Measurements from ENCODE around the gene MAPK9.

DNA sequence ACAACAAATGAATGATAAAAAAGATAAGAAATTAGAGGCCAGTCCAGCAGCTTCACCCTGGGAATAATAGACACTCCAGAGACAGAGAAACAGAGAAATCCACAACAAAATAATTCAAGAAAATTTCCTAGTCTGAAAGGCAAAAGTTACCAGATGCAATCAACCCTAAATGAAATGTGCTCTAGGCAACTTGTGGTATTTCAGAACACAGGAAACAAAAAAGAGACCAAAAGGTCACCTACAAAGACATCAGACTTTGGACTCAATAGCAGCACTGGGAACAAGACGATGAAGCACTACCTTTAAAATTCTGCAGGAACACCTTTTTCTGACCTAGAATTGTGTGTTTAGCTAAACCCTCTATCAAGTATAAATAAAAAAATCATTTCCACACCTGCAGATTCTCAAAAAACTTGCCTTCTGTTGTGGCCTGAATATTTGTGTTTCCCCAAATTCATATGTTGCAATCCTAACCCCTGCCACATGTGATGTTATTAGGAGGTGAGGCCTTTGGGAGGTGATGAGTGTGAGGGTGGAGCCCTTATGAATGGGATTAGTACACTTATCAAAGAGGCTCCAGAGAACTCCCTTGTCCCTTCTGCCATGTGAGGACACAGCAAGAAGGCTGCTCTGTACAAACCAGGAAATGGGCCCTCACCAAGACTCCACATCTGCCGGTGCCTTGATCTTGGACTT lies 5.9 kb upstream of the MAPK9 start:
- TF ChIP-seq, protein P1, sequence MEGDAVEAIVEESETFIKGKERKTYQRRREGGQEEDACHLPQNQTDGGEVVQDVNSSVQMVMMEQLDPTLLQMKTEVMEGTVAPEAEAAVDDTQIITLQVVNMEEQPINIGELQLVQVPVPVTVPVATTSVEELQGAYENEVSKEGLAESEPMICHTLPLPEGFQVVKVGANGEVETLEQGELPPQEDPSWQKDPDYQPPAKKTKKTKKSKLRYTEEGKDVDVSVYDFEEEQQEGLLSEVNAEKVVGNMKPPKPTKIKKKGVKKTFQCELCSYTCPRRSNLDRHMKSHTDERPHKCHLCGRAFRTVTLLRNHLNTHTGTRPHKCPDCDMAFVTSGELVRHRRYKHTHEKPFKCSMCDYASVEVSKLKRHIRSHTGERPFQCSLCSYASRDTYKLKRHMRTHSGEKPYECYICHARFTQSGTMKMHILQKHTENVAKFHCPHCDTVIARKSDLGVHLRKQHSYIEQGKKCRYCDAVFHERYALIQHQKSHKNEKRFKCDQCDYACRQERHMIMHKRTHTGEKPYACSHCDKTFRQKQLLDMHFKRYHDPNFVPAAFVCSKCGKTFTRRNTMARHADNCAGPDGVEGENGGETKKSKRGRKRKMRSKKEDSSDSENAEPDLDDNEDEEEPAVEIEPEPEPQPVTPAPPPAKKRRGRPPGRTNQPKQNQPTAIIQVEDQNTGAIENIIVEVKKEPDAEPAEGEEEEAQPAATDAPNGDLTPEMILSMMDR (IDR thresholded peaks at IDR 0.05) = no peak
- TF ChIP-seq EP300 (IDR thresholded peaks at IDR 0.05) (no peak), POLR2AphosphoS5 (IDR thresholded peaks at IDR 0.05) (no peak), POLR2A (IDR thresholded peaks at IDR 0.05) (no peak)
